SK-N-SH (cell line): ENCODE data around the gene CTBP1. TPM values are rescaled to one million over a fixed set of nuclear protein-coding genes. Genes with fewer than 3 reads are reported as not detected.

ENCODE experiments used
- CTCF ChIA-PET: fragments of 300-600, 350-600 bp; formaldehyde crosslinking; extraction: SDS; loops from one replicate; lab custom pipeline; 2021; lab: Yijun Ruan, JAX
- POLR2A ChIA-PET: fragments of 350-600 bp; sonication (Branson Sonifier 250); formaldehyde crosslinking; extraction: SDS; loops from one replicate; lab custom pipeline; 2020; ENCODE audit warnings: antibody characterized with exemption, inconsistent platforms; lab: Yijun Ruan, JAX
- DNase-seq: peaks from one replicate; pipeline ENCODE4 v3.0.0; 2012
- H2AFZ ChIP-seq: fragments of 200-600 bp; sonication (generic); 2 replicates; pipeline ENCODE4 v1.8.1; 2016; ENCODE audit warnings: antibody characterized with exemption, mild to moderate bottlenecking, low read depth
- H3F3A ChIP-seq: fragments of 200-600 bp; sonication (generic); replicated peaks from 2 replicates; pipeline ENCODE3; 2016; ENCODE audit warnings: antibody characterized with exemption, mild to moderate bottlenecking; ENCODE audit not compliant: insufficient read depth
- H3K27ac ChIP-seq, 2 experiments: fragments of 200-500 bp in 1 of 2; fragments of 200-600 bp in 1 of 2; sonication (Bioruptor generic) in 1 of 2; sonication (generic), shearing (Covaris generic) in 1 of 2; 2 replicates each; pipeline versions ENCODE4 v1.5.1 to v1.6.1; 2014 to 2016; ENCODE audit warnings: low read depth in 2 of 2, inconsistent platforms in 1 of 2, low read length in 1 of 2, mild to moderate bottlenecking in 1 of 2, mixed read lengths in 1 of 2
- H3K27me3 ChIP-seq: fragments of 200-600 bp; sonication (generic), shearing (Covaris generic); 2 replicates; pipeline ENCODE4 v1.6.1; 2016; ENCODE audit warnings: mixed run types; ENCODE audit not compliant: insufficient read depth
- H3K36me3 ChIP-seq, 2 experiments: fragments of 200-500 bp in 1 of 2; fragments of 200-600 bp in 1 of 2; sonication (Bioruptor generic) in 1 of 2; sonication (generic) in 1 of 2; replicated peaks in 1 of 2; 2 replicates each; pipeline versions ENCODE3 to v1.5.1; 2014 to 2016; ENCODE audit warnings: low read length in 1 of 2, mild to moderate bottlenecking in 1 of 2; ENCODE audit not compliant: insufficient read depth in 2 of 2, control insufficient read depth in 1 of 2
- H3K4me1 ChIP-seq, 2 experiments: fragments of 200-500 bp in 1 of 2; fragments of 200-600 bp in 1 of 2; sonication (Bioruptor generic) in 1 of 2; sonication (generic), shearing (Covaris generic) in 1 of 2; 2 replicates each; pipeline versions ENCODE4 v1.5.1 to v1.6.1; 2014 to 2016; ENCODE audit warnings: low read depth in 1 of 2, low read length in 1 of 2, mixed run types in 1 of 2; ENCODE audit not compliant: insufficient read depth in 2 of 2, control insufficient read depth in 1 of 2
- H3K4me2 ChIP-seq: fragments of 200-600 bp; sonication (generic), shearing (Covaris generic); 2 replicates; pipeline ENCODE4 v1.6.1; 2017; ENCODE audit warnings: mixed run types
- H3K4me3 ChIP-seq, 2 experiments: fragments of 200-500 bp in 1 of 2; fragments of 200-600 bp in 1 of 2; sonication (Bioruptor generic) in 1 of 2; sonication (generic), shearing (Covaris generic) in 1 of 2; 2 replicates each; pipeline versions ENCODE4 v1.5.1 to v1.8.1; 2014 to 2016; ENCODE audit warnings: low read depth in 2 of 2, inconsistent platforms in 1 of 2, low read length in 1 of 2, mild to moderate bottlenecking in 1 of 2, mixed read lengths in 1 of 2, moderate library complexity in 1 of 2
- H3K79me2 ChIP-seq: fragments of 200-600 bp; sonication (generic); 2 replicates; pipeline ENCODE4 v1.8.1; 2017; ENCODE audit warnings: mild to moderate bottlenecking; ENCODE audit not compliant: insufficient read depth
- H3K9ac ChIP-seq: fragments of 200-600 bp; sonication (generic); 2 replicates; pipeline ENCODE4 v1.6.1; 2017; ENCODE audit warnings: mixed run types
- H3K9me2 ChIP-seq: fragments of 200-600 bp; sonication (generic); 2 replicates; pipeline ENCODE4 v1.6.1; 2017; ENCODE audit warnings: mixed run types
- H3K9me3 ChIP-seq: fragments of 200-600 bp; sonication (generic); 2 replicates; pipeline ENCODE4 v1.6.1; 2017; ENCODE audit warnings: mixed run types, mild to moderate bottlenecking, moderate library complexity
- H4K20me1 ChIP-seq: fragments of 200-600 bp; sonication (generic); 2 replicates; pipeline ENCODE4 v1.6.1; 2017; ENCODE audit warnings: mild to moderate bottlenecking, mixed run types; ENCODE audit not compliant: insufficient read depth
- CHD2 ChIP-seq: fragments of 150-350 bp; IDR thresholded peaks from 2 replicates; pipeline ENCODE4 v1.6.1; 2018; ENCODE audit warnings: low read length; ENCODE audit not compliant: partially characterized antibody
- CTCF ChIP-seq: fragments of 200-600 bp; sonication (generic); IDR thresholded peaks from 2 replicates; pipeline ENCODE4 v1.6.1; 2017; ENCODE audit warnings: antibody characterized with exemption, mild to moderate bottlenecking, moderate library complexity
- EP300 ChIP-seq, 2 experiments: IDR thresholded peaks; 2 replicates each; pipeline versions ENCODE4 v1.4.0 to v1.6.1; 2012; ENCODE audit warnings: borderline replicate concordance in 1 of 2, low read depth in 1 of 2, low read length in 1 of 2
- EZH2phosphoT487 ChIP-seq: fragments of 200-600 bp; sonication (generic); IDR thresholded peaks from 2 replicates; pipeline ENCODE4 v1.6.1; 2017; ENCODE audit warnings: low read depth, mixed run types, mild to moderate bottlenecking, antibody characterized with exemption, moderate library complexity, borderline replicate concordance
- FOXM1 ChIP-seq: IDR thresholded peaks from 2 replicates; pipeline ENCODE4 v1.4.0; 2012; ENCODE audit warnings: low read depth, mild to moderate bottlenecking
- GABPA ChIP-seq: IDR thresholded peaks from 2 replicates; pipeline ENCODE4 v1.4.0; 2012; ENCODE audit warnings: low read depth, mild to moderate bottlenecking
- JUND ChIP-seq: IDR thresholded peaks from 2 replicates; pipeline ENCODE4 v1.4.0; 2012
- NRF1 ChIP-seq: IDR thresholded peaks from 2 replicates; pipeline ENCODE4 v1.6.1; 2012; ENCODE audit warnings: low read depth, mild to moderate bottlenecking, low read length
- PBX3 ChIP-seq: IDR thresholded peaks from 2 replicates; pipeline ENCODE4; 2012
- POLR2AphosphoS5 ChIP-seq: IDR thresholded peaks from 2 replicates; pipeline ENCODE4 v1.6.1; 2012; ENCODE audit warnings: low read depth, low read length
- RCOR1 ChIP-seq: fragments of 150-350 bp; IDR thresholded peaks from 2 replicates; pipeline ENCODE4 v1.6.1; 2017; ENCODE audit warnings: antibody characterized with exemption, low read length
- RXRA ChIP-seq: IDR thresholded peaks from 2 replicates; pipeline ENCODE4 v1.4.0; 2012; ENCODE audit warnings: low read depth, mild to moderate bottlenecking, borderline replicate concordance
- SMC3 ChIP-seq: IDR thresholded peaks from 2 replicates; pipeline ENCODE4 v1.6.1; 2012; ENCODE audit warnings: low read depth, low read length, improper control_type of control experiment
- TAF1 ChIP-seq: IDR thresholded peaks from 2 replicates; pipeline ENCODE4 v1.6.1; 2012; ENCODE audit warnings: low read depth, mild to moderate bottlenecking, low read length, moderate library complexity, borderline replicate concordance
- USF1 ChIP-seq: IDR thresholded peaks from 2 replicates; pipeline ENCODE4 v1.4.0; 2012; ENCODE audit warnings: low read depth, borderline replicate concordance
- USF2 ChIP-seq: fragments of 150-350 bp; IDR thresholded peaks from 2 replicates; pipeline ENCODE4 v1.6.1; 2017; ENCODE audit warnings: antibody characterized with exemption, low read length, low read depth, borderline replicate concordance
- WGBS: methylation state at CpG from one replicate; pipeline ENCODE4 v1.1.6; 2017; ENCODE audit warnings: low lambda C conversion rate; 5-methylcytosine and 5-hydroxymethylcytosine counted together
- polyA plus RNA-seq, 3 experiments: library from polyadenylated mRNA; depleted of rRNA; stranded (reverse); fragments of >200 nt; gene quantifications; 2 replicates each; pipeline ENCODE4 v1.2.3, GENCODE V29; 2012

CTBP1 gene
- polyA plus RNA-seq, 1 of the 3 experiments (the other 2 are of a cell fraction): 183 TPM

- H3K27ac ChIP-seq: peak overlapping the region; percentile 38 to 73; a peak in 3 of 4 replicates
- TF ChIP-seq POLR2AphosphoS5 (no peak), SMC3 (no peak), CHD2 (no peak), NRF1 (no peak), JUND (no peak), USF1 (no peak), EP300 (IDR thresholded peaks at IDR 0.05; ENCODE audit: borderline replicate concordance in 1 of 2, low read depth in 1 of 2, low read length in 1 of 2) (no peak)
- TF ChIP-seq, all 33 proteins: peak for 0
- DNase-seq: no peak
- WGBS: 4% methylated on average over 20 of the region's 47 CpGs
- ChIA-PET CTCF (interaction anchor here (0.9 to 1.5 kb wide), 4 partner anchors 62 to 430 kb away, joined by 3 to 4 read pairs (median 3); no protein-coding TSS in a partner anchor), POLR2A (no interaction called here)
- Histone ChIP-seq H2AFZ (no peak overlapping the region), H3K9me2 (no peaks in the 10 kb centered on the region), H3F3A (peaks cover 3% of the 10 kb centered on the region), H3K4me3 (peak overlapping the region; percentile 86 to 95), H4K20me1 (peaks cover 46% of the 10 kb centered on the region), H3K79me2 (peaks cover 55% of the 10 kb centered on the region), H3K4me1 (peaks cover 0 to 25% of the 10 kb centered on the region in 2 experiments; a peak in 3 of 4 replicates), H3K36me3 (no peaks in the 10 kb centered on the region), H3K27me3 (no peaks in the 10 kb centered on the region), H3K9me3 (no peaks in the 10 kb centered on the region), H3K9ac (peak overlapping the region; percentile 85), H3K4me2 (peak overlapping the region; percentile 98)
Observed at GRCh38 chr4:1290165-1290977, 41.4 kb upstream of the CTBP1 start.

GRCh38 chr4:1289207-1290164 lies 40.6 kb upstream of the CTBP1 start, which contains the start of gene MAEA:
Gene MAEA (plus strand): TSS chr4:1289891. CDS start chr4:1289914, 23 bp downstream.
- H3K9ac ChIP-seq: peak within 1 kb of the TSS; percentile 85
- H3K79me2 ChIP-seq: peaks cover 48% of the 10 kb centered on the region
- 5% methylated on average over 11 of the region's 95 CpGs for WGBS
- no peaks in the 10 kb centered on the region for H3K36me3 ChIP-seq
- peaks cover 0 to 25% of the 10 kb centered on the region in 2 experiments; a peak in 3 of 4 replicates for H3K4me1 ChIP-seq
- DNase-seq: peak; percentile 100
- CTCF ChIA-PET: interaction anchor here (0.8 to 1.5 kb wide), 3 partner anchors 39 to 158 kb away, joined by 3 read pairs; no protein-coding TSS in a partner anchor
- POLR2A ChIA-PET: interaction anchor here (0.8 to 1.2 kb wide), 3 partner anchors 20 to 57 kb away, joined by 5 to 6 read pairs (median 6); partner anchors contain the start of gene UVSSA
- H3K9me2 ChIP-seq: no peaks in the 10 kb centered on the region
- peaks cover 3% of the 10 kb centered on the region for H3F3A ChIP-seq
- H3K9me3 ChIP-seq: no peaks in the 10 kb centered on the region
- H3K27ac ChIP-seq: peak within 1 kb of the TSS; percentile 61 to 86
- H2AFZ ChIP-seq: peak within 1 kb of the TSS; percentile 82
- H3K27me3 ChIP-seq: no peaks in the 10 kb centered on the region
- peaks cover 40% of the 10 kb centered on the region for H4K20me1 ChIP-seq
- H3K4me2 ChIP-seq: peak within 1 kb of the TSS; percentile 98
- H3K4me3 ChIP-seq: peak within 1 kb of the TSS; percentile 86 to 95
- TF ChIP-seq RXRA (no peak), USF1 (0 out of 2 replicates have a peak, but pooled peaks have one; percentile 4), CTCF (no peak), SMC3 (no peak), PBX3 (no peak), RCOR1 (no peak), GABPA (peak; percentile 89), NRF1 (peak; percentile 21), USF2 (no peak), POLR2AphosphoS5 (peak; percentile 81), EZH2phosphoT487 (no peak), JUND (no peak), FOXM1 (no peak), TAF1 (peak; percentile 85), EP300 (IDR thresholded peaks at IDR 0.05; ENCODE audit: borderline replicate concordance in 1 of 2, low read depth in 1 of 2, low read length in 1 of 2) (no peak)
